ENCODE results near the gene IFTAP.
"Not testable (repeated sequence)": the region's sequence is repeated elsewhere in the genome, so short reads cannot be mapped to it uniquely, and the experiment has no call there.

IFTAP gene, protein sequence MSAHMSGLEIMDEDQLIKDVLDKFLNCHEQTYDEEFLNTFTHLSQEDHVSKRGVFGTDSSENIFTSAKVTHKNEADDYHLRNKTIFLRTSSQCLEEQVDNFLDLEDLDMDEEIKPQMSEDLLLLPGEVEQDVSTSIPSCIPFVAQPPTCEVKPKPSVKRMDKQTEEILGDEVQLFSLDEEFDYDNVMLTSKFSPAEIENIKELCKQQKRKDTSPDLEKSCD

DNA sequence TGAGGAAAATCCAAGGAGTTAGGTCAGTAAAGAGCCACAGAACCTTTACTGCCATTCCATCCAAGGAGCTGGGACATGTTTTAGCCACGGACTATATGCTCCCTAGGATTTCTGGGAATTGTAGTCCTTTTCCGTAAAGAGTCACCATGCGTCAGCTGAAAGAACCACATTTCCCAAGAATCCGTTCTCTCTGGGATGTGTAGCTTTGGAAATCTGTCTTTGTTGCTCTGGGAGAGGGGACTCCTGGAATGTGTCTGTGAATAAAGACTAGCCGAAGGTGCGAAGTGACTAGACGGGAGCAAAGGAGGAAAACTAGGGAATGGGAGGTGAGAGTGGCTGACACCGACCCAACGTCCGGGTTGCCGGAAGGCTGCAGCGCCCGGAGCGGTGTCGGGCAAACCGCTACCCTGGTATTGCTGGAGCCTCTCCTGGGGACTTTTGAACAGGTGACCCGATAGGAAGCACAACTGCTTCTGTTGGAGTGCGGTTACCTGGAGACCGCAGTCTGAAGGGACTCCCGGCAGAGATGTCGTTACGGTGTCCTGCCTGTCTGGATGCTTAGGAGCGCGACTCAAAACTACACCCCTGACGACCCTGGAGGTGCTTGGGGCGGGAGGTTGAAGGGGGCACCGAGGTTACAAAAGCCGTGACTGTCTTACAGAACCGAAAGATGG, at the start of gene IFTAP:
Gene IFTAP, plus strand, starts transcription at position 187 of the 674 bp plus-strand sequence. CDS start 15,602 bp downstream, outside the sequence.
- peak; percentile 95 for DNase-seq (ENCODE audit: low spot score)

DNA sequence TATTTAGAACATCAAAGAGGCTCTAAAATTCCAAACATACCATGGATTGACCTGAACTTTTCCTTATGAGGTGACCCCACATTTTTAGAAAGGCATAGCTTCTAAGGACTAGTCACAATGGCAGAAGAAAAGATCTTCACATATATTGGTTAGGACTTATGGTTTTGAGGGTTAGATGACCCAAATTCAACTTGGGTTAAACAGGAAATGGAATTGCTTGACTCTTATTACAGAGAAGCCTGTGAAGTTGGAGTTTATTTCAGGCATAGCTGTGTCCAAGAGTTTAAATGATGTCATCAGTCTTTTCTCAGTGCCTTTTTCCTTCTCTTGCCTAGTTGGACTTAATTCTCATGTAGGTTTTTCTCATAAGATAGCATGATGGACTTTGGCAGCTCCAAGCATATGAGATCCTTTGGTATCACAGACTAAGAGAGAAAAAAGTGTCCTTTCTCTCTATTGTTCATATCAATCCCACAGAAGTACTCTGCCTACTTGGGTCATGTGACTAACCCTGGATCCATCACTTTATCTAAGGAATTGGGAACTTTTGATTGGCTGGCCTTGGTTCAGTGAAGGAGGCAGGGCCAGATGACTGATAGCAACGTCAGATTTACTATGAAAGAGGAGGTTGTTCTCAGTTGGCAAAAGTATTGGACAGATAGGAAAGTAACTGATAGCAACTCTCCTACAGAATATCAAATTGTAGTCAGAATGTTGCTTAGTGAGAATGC, 43.8 kb upstream of the IFTAP start:
- no peak for DNase-seq (ENCODE audit: low spot score)

DNA sequence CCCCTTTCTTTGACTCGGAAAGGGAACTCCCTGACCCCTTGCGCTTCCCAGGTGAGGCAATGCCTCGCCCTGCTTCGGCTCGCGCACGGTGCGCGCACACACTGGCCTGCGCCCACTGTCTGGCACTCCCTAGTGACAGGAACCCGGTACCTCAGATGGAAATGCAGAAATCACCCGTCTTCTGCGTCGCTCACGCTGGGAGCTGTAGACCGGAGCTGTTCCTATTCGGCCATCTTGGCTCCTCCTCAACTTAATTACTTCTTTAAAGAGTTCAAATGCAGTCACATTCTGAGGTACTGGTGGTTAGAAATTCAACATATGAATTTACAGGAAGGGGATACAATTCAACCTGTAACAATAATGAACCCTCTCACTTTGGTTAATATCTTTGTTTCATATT, 36.9 kb upstream of the IFTAP start:
- DNase-seq (ENCODE audit: low spot score), result not testable (repeated sequence)

DNA sequence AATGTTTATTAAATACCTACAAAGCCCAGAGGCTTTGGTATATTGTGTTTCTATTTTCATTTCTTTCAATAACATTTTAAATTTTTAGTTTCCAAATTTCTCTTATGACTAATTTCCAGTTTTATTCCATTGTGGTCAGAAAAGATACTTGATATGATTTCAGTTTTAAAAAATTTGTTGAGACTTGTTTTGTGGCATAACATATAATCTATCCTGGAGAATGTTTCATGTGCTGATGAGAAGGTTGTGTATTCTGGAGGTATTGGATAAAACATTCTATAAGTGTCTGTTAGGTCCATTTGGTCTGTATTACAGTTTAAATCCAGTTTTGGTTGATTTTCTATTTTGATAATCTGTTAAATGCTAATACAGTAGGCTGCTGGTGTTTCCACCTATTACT, 36.3 kb upstream of the IFTAP start:
- DNase-seq (ENCODE audit: low spot score), result no peak

DNA sequence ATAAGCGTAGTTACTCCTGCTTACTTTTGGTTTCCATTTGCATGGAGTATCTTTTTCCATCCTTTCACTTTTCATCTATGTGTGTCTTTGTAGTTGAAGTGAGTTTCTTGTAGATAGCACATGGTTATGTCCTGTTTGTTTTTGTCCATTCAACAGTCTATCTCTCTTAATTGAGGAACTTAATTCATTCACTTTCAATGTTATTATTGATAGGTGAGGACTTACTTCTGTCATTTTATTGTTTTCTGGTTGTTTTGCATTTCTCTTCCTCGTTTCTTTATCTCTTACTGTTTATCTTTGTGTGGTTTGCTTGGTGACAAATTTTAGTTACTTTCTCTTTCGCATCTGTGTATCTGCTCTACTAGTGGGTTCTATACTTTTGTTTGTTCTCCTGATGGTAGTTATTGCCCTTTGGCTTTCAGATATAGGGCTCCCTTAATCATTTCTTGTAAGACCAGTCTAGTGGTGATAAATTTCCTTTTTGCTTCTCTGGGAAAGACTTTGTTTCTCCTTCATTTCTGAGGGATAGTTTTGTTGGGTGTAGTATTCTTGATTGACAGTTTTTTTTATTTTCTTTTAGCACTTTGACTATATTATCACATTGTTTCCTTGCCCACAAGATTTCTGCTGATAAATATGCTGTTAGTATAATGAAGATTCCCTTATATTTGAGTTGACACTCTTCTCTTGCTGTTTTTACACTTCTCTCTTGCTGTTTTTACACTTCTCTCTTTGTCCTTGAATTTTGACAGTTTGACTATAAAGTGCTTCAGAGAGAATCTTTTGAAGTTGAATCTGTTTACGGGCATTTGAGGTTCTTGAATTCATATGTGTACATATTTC, 35.5 kb upstream of the IFTAP start:
- DNase-seq (ENCODE audit: low spot score), result no peak

DNA sequence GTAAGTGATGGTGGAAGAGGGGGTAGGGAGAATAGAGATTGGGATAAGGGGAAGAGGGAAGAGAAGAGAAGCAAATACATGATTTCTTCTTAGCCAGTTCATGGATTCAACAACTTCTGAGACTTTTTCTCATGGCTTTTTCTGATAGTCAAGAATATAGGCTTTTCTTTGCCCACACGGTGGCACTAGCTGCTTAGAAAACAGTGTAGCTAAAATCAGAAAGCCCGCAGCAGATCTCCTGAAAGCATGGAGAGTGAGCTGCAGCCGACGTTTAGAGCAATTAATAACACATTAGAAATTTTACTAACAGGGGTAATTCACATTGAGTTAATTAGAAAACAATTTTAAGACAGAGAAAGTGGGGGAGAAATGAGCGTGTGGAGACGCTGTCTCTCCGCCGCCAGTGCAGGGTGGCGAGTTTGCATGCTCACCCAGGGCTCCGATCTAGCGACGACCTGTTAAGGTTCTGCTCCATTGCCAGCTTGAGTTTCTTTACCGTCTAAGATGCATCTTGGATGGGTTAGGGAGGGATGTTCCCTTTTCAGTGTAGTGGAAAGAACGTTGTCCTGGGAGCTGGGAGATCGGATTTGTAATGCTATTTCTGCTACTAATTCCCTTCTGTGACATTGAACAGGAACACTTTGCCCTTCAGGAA, 29.8 kb upstream of the IFTAP start:
- DNase-seq (ENCODE audit: low spot score), result peak; percentile 66

DNA sequence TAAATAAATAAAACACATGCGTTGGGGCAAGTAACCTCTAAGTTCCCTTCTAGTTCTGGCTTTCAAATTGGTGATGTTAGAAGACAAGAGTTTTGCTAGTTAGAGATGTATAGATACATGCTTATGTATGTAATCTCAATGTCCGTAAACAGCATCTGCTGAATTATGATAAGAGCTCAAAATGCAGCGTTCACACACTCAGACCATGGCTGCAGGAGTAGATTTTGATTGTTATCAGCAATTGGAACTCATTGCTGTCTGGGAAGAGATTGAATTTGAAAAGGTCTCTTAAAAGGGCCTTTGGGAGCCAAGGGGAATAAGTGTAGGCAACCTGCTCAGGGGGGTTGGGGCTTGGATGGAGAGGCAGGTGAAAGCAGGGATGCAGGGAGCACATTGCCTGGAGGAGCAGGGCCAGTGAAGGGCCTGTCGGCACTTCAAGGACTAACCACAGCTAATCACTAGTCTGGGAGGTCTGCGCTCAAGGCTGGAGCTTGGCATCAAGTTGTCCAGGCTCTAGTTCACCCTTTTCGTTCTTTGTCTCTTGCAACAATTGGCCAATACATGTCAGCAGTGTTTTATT, 29.2 kb upstream of the IFTAP start:
- DNase-seq (ENCODE audit: low spot score), result no peak

DNA sequence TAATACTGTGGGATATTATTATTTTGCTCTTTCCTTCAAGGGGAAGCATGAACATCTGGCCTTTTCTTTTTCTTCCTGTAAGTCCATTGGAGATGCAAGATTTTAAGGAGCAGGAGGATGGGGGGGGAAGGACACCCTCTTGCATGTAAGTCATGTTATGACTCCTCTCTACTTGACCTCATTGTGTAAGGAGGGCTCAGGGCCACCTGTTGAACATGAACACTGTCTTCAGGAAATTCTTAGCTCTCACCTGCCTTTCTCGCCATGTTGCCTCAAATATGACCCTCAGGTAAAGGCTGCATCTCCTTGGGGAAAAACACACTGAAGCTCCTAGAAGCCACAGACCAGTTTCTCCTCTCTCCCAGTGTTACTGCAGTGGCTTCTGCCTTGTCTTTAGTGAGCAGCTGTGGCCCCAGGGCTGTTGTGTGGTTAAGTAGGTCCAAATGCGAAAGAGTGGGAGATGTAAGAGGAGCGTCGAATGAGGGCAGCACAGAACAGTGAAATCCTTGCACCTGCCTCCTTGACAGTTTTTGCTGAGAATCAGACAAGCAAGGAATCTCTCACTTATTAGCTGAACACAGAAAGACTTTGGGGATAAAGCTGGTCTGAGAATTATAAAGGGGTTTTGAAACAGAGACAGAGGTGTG, 27.8 kb upstream of the IFTAP start:
- no peak for DNase-seq (ENCODE audit: low spot score)

DNA sequence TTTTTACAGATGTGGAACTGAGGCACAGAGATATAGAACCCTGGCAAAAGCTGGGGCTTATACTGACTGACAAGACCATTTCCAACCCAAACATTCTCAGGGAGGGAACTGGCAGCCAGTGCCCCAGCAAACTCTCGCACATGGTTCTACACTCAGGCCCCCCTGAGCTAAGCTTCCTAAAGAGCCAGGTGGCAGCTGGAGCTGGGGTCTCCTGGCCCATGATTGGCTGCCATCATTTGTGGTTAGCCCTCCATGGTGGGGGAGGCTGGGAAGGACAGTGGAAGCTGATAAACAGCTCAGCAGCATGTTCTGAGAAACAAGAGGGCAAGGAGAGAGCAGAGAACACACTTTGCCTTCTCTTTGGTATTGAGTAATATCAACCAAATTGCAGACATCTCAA, 26.6 kb upstream of the IFTAP start, which contains the start of gene RAG1:
Gene RAG1, plus strand, starts transcription at position 314 of the 400 bp plus-strand sequence. CDS start 5,298 bp downstream, outside the sequence.
- no peak for DNase-seq (ENCODE audit: low spot score)

DNA sequence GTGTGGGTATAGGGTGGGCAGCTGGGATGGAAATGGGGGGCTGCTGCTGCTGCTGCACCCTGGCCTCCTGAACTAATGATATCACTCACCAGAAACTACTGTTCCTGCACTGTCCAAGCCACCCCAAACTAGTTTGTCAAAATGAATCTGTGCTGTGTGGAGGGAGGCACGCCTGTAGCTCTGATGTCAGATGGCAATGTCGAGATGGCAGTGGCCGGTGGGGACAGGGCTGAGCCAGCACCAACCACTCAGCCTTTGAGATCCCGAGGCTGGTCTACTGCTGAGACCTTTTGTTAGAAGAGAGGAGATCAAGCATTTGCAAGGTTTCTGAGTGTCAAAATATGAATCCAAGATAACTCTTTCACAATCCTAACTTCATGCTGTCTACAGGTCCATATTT, 25.2 kb upstream of the IFTAP start:
- no peak for DNase-seq (ENCODE audit: low spot score)

DNA sequence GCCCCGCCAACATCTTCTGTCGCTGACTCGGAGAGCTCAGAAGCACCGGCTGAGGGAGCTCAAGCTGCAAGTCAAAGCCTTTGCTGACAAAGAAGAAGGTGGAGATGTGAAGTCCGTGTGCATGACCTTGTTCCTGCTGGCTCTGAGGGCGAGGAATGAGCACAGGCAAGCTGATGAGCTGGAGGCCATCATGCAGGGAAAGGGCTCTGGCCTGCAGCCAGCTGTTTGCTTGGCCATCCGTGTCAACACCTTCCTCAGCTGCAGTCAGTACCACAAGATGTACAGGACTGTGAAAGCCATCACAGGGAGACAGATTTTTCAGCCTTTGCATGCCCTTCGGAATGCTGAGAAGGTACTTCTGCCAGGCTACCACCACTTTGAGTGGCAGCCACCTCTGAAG, 19.8 kb upstream of the IFTAP start:
- no peak for DNase-seq (ENCODE audit: low spot score)

DNA sequence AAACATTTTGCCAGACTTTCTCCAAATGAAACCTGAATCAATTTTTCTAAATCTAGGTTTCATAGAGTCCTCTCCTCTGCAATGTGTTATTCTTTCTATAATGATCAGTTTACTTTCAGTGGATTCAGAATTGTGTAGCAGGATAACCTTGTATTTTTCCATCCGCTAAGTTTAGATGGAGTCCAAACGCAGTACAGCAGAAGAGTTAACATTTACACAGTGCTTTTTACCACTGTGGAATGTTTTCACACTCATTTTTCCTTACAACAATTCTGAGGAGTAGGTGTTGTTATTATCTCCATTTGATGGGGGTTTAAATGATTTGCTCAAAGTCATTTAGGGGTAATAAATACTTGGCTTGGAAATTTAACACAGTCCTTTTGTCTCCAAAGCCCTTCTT, 16.9 kb upstream of the IFTAP start:
- DNase-seq (ENCODE audit: low spot score), result no peak

DNA sequence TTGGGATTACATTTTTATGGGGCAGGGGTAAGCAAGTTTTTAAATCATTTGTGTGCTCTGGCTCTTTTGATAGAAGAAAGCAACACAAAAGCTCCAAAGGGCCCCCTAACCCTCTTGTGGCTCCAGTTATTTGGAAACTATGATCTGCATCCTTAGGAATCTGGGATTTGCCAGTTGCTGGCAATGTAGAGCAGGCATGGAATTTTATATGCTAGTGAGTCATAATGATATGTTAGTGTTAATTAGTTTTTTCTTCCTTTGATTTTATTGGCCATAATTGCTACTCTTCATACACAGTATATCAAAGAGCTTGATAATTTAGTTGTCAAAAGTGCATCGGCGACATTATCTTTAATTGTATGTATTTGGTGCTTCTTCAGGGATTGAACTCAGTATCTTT, 16.4 kb upstream of the IFTAP start:
- no peak for DNase-seq (ENCODE audit: low spot score)

DNA sequence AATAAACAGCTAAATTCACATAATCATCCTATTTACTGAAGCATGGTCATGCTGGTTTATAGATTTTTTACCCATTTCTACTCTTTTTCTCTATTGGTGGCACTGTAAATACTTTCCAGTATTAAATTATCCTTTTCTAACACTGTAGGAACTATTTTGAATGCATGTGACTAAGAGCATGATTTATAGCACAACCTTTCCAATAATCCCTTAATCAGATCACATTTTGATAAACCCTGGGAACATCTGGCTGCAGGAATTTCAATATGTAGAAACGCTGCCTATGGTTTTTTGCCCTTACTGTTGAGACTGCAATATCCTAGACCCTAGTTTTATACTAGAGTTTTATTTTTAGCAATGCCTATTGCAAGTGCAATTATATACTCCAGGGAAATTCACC, 15.8 kb upstream of the IFTAP start:
- no peak for DNase-seq (ENCODE audit: low spot score)

DNA sequence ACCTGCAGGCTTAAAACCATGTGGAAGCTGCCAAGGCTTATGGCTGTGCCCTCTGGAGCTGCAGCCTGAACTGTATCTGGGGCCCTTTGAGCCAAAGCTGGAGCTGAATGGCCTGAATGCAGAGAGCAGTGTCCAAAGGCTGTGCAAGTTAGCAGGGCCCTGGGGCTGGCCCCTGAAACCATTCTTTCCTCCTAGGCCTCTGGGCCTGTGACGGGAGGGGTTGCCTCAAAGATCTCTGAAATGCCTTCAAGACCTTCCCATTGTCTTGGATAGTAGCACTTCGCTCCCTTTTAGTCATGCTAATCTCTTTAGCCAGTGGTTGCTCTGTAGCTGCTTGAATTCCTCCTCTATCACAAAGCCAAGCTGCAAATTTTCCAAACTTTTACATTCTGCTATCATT, 12.8 kb upstream of the IFTAP start:
- no peak for DNase-seq (ENCODE audit: low spot score)

DNA sequence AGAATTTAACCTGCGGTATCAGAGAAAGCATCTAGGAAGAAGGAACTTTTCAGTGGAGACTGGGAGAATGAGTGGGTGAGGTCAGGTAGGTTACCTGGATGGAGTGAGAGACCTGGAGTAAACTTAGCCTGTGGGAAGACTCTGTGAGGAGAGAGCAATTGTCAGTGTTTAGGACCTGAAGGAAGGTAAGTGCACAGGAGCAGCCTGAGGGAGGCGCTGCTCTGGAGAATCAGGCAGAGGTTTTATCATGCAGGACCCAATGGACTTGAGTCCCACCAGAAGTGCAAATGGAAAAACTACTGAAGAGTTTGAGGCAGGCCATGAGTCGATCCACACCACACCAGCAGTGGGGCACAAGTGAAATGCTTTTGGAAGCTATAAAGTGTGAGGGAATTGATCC, 10.6 kb upstream of the IFTAP start:
- DNase-seq (ENCODE audit: low spot score), result no peak

DNA sequence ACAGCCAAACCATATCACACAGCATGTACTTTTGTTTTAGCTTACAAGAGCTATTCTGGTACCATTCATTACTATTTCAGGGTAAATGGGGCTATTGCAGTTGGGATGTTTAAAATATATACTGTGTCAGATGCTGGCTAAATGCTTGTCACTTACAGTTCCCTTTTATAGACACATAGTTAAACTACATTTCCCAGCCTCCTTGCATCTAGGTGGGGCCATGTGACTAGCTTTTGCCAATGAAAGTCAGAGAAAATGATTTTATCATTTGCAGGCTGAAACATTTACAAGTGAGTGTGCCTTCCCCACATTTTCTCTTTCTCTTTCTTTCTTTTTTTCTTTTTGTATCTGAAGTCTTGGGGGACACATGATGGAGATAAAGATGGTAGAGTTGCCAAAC, 7.8 kb upstream of the IFTAP start:
- no peak for DNase-seq (ENCODE audit: low spot score)

DNA sequence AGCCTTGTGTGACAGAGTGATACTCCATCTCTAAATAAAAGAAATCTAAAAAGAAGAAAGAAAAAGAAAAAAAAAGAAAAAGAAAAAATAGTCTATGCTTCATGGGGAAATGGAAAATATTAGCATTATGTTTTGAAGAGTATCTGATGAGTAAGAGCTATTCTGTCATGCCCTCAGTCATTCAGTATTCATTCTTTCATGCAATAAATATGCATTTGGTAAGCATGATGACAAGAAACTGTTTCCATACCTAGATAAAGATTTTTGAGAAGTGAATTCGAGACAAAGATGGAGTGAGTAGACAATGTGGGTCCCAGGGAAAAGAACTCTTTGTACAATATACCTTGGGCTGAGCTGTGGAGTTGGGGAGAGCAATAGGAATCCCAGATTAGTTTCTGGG, 6.2 kb upstream of the IFTAP start:
- DNase-seq (ENCODE audit: low spot score), result peak; percentile 21

DNA sequence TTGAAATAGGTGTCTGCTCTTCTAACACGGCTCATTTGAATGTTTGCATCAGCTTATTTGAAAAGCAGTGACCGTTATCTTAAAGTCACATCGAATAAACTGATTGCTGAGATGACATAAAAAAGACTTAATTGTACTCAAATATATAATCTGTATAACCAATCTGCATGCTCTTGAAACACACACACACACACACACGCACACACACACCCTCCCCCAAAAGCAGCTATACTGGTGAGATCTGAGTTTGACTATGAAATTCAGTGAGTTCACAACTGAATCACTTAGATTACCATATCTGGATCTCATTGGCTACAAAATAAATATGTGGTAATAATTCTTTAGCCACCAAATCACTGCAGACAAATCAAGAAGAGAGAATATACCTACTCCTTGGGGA, 3.8 kb upstream of the IFTAP start:
- DNase-seq (ENCODE audit: low spot score), result no peak

DNA sequence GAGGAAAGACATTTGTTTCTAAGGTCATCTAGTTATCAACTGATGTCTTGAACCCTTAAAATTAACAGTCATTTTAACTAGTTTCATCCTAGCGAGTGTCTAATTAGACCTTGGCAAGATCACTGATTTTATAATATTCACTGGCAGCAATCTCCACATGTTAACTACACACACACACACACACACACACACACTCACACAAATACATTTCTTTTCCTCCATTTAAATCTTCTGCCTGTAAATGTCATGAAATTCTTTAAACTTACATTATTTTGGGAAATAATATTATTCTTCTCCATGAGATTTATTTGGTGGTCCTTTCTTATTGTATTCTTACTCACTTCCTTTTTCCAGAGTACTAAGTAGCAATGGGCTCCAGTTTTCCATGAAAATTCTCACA, 2.9 kb upstream of the IFTAP start:
- DNase-seq (ENCODE audit: low spot score), result no peak

DNA sequence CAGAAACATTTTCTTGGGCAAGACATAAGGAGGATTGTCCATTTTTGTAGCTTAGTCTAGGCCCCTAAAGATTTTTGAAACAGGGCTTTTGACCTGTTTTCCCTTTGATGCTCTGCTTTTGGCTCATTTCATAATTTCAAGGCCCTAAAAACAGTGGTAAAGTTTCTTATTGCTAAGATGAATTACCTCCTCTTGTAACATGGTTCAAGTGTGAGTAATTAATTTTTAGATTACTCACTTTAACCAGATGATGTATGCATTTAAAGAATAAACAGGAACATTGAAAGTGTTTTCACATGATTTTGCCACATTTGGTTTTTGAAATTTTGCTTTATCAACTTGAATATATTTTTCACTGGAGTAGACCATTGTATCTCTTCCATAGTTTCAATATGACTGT, 2.6 kb downstream of the IFTAP start:
- no peak for DNase-seq (ENCODE audit: low spot score)

Measured in RKO (cell line).